ENCODE data around the gene SOX8.

SOX8 gene

GRCh38 chr16:989354-989814 lies 7.8 kb downstream of the SOX8 start:
- no peak for DNase-seq

- DNase-seq = no peak
Observed at GRCh38 chr16:990516-991291, 9.1 kb downstream of the SOX8 start.

- no peak for DNase-seq
Observed at GRCh38 chr16:991345-991744, 9.8 kb downstream of the SOX8 start.

- no peak for DNase-seq
Observed at GRCh38 chr16:991773-992172, 10.2 kb downstream of the SOX8 start.

- no peak for DNase-seq
Observed at GRCh38 chr16:993731-994130, 12.2 kb downstream of the SOX8 start.

- no peak for DNase-seq
Observed at GRCh38 chr16:995087-995486, 13.5 kb downstream of the SOX8 start.

GRCh38 chr16:995783-996182 lies 14.2 kb downstream of the SOX8 start:
- DNase-seq = no peak

GRCh38 chr16:996681-997080 lies 15.1 kb downstream of the SOX8 start:
- DNase-seq = peak; percentile 34 to 46

- DNase-seq = peak; percentile 45 to 66
Observed at GRCh38 chr16:997440-998051, 16.0 kb downstream of the SOX8 start.

GRCh38 chr16:998211-998610 lies 16.6 kb downstream of the SOX8 start:
- no peak for DNase-seq

- no peak for DNase-seq
Observed at GRCh38 chr16:998615-999014, 17.0 kb downstream of the SOX8 start.

GRCh38 chr16:999677-1000076 lies 18.1 kb downstream of the SOX8 start:
- DNase-seq = no peak

- DNase-seq = no peak
Observed at GRCh38 chr16:1000608-1001007, 19.0 kb downstream of the SOX8 start.

GRCh38 chr16:1001096-1001495 lies 19.5 kb downstream of the SOX8 start:
- no peak for DNase-seq

GRCh38 chr16:1002399-1003166 lies 21.0 kb downstream of the SOX8 start:
- DNase-seq = peak in 1 of 2 donors; percentile 41

GRCh38 chr16:1003391-1004347 lies 22.1 kb downstream of the SOX8 start:
- DNase-seq = peak in 1 of 2 donors; percentile 61

GRCh38 chr16:1005286-1005685 lies 23.7 kb downstream of the SOX8 start:
- DNase-seq = no peak

- DNase-seq = no peak
Observed at GRCh38 chr16:1006781-1007180, 25.2 kb downstream of the SOX8 start.

GRCh38 chr16:1007284-1007850 lies 25.8 kb downstream of the SOX8 start:
- no peak for DNase-seq

- DNase-seq = no peak
Observed at GRCh38 chr16:1008085-1008484, 26.5 kb downstream of the SOX8 start.

- DNase-seq = no peak
Observed at GRCh38 chr16:1009358-1010150, 28.0 kb downstream of the SOX8 start.
